ENCODE results near the gene DYNLL2. TPM values are rescaled to one million over a fixed set of nuclear protein-coding genes. Genes with fewer than 3 reads are reported as not detected.

Gene DYNLL2
- total RNA-seq, 3 donors from 2014 or later: 33.9 to 53.2 (median 33.9) TPM

DNA sequence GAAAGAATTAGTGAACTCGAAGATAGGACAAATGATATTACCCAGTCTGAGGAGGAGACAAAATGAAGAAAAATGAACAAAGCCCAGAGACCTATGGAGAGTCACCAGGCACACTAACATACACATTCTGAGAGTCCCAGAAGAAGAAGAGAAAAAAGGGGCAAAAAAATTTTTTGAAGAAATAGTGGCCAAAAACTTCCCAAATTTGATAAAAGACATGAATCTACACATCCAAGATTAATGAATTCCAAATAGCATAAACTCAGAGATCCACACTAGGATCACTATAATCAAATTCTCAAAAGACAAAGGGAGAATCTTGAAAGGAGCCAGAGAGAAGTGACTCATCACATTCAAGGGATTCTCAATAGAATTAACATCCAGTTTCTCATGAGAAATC is 61.6 kb downstream of the DYNLL2 start:
- DNase-seq: no peak
- intact Hi-C loops (cut with DNase I, micrococcal nuclease): no loop called here

More for the DNA sequence above, 61.6 kb downstream of the DYNLL2 start:
- no peak for ATAC-seq
- H3K4me3 ChIP-seq: no peak overlapping the region
- TF ChIP-seq, protein P1, sequence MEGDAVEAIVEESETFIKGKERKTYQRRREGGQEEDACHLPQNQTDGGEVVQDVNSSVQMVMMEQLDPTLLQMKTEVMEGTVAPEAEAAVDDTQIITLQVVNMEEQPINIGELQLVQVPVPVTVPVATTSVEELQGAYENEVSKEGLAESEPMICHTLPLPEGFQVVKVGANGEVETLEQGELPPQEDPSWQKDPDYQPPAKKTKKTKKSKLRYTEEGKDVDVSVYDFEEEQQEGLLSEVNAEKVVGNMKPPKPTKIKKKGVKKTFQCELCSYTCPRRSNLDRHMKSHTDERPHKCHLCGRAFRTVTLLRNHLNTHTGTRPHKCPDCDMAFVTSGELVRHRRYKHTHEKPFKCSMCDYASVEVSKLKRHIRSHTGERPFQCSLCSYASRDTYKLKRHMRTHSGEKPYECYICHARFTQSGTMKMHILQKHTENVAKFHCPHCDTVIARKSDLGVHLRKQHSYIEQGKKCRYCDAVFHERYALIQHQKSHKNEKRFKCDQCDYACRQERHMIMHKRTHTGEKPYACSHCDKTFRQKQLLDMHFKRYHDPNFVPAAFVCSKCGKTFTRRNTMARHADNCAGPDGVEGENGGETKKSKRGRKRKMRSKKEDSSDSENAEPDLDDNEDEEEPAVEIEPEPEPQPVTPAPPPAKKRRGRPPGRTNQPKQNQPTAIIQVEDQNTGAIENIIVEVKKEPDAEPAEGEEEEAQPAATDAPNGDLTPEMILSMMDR (IDR thresholded peaks at IDR 0.05): no peak
- no peaks in the 10 kb centered on the region for H3K4me1 ChIP-seq (ENCODE audit: low read depth)
- peaks cover 19% of the 10 kb centered on the region for H3K9me3 ChIP-seq
- H3K36me3 ChIP-seq (ENCODE audit: low read depth): no peaks in the 10 kb centered on the region

Other genes with a start within 250 kb of the DYNLL2 start
- gene MRPS23, start 233.4 kb upstream of the DYNLL2 start, total RNA-seq: 10 to 100 TPM; 15.1 to 27.2 (median 24.0) TPM
- 10 to 100 TPM; 23.5 to 46.8 (median 23.6) TPM for gene CUEDC1, start 128.0 kb upstream of the DYNLL2 start, total RNA-seq
- 100 to 1,000 TPM in 1 of 3 donors, 10 to 100 TPM in 2; 48.1 to 107 (median 48.9) TPM for gene VEZF1, start 95.2 kb upstream of the DYNLL2 start, total RNA-seq
- gene SRSF1, start 76.2 kb upstream of the DYNLL2 start, total RNA-seq: 100 to 1,000 TPM; 150 to 188 (median 184) TPM
- not detected for gene OR4D1, start 65.0 kb downstream of the DYNLL2 start, total RNA-seq
- gene OR4D2, start 83.6 kb downstream of the DYNLL2 start, total RNA-seq: not detected
- not detected for gene EPX, start 109.3 kb downstream of the DYNLL2 start, total RNA-seq
- 10 to 100 TPM; 12.9 to 18.5 (median 14.7) TPM for gene MKS1, start 135.8 kb downstream of the DYNLL2 start, total RNA-seq
- not detected for gene LPO, start 155.2 kb downstream of the DYNLL2 start, total RNA-seq
- gene MPO, start 197.5 kb downstream of the DYNLL2 start, total RNA-seq: under 1 TPM in 1 of 3 donors, not detected in 2; 0.19 TPM
- gene TSPOAP1, start 245.4 kb downstream of the DYNLL2 start, total RNA-seq: 10 to 100 TPM in 1 of 3 donors, 1 to 10 TPM in 2; 5.3 to 27.7 (median 8.3) TPM